Bronchial epithelial cell (primary cell): Measurements from ENCODE around the gene SGCA. TPM values are rescaled to one million over a fixed set of nuclear protein-coding genes. Genes with fewer than 3 reads are reported as not detected.

Source experiments
- DNase-seq: peaks from one replicate; pipeline ENCODE4 v3.0.0-alpha.2; 2010; ENCODE audit warnings: low read depth
- FAIRE-seq: peaks from 2 replicates; lab custom pipeline; 2011; peaks lifted over from hg19 to GRCh38; lab: Jason Lieb, UNC
- H3K27me3 ChIP-seq: 2 replicates; pipeline ENCODE4 v1.5.1; 2011; ENCODE audit warnings: low read length; ENCODE audit not compliant: control insufficient read depth, insufficient read depth
- H3K36me3 ChIP-seq: 2 replicates; pipeline ENCODE4 v1.5.1; 2011; ENCODE audit warnings: low read length; ENCODE audit not compliant: control insufficient read depth, insufficient read depth
- H3K4me3 ChIP-seq: 2 replicates; pipeline ENCODE4 v1.5.1; 2011; ENCODE audit warnings: mild to moderate bottlenecking, low read depth, low read length, control low read depth
- CTCF ChIP-seq: IDR thresholded peaks from 2 replicates; pipeline ENCODE4 v1.5.1; 2011; ENCODE audit warnings: mild to moderate bottlenecking, moderate library complexity, low read length, control low read depth, inconsistent platforms; ENCODE audit not compliant: insufficient read depth, severe bottlenecking
- total RNA-seq: library from RNA; depleted of rRNA; stranded (reverse); fragments of >200 nt; gene quantifications from 2 replicates; pipeline ENCODE4 v1.2.1, GENCODE V29; 2014

Gene SGCA
- total RNA-seq, 1 donor from 2014 or later = not detected

DNA sequence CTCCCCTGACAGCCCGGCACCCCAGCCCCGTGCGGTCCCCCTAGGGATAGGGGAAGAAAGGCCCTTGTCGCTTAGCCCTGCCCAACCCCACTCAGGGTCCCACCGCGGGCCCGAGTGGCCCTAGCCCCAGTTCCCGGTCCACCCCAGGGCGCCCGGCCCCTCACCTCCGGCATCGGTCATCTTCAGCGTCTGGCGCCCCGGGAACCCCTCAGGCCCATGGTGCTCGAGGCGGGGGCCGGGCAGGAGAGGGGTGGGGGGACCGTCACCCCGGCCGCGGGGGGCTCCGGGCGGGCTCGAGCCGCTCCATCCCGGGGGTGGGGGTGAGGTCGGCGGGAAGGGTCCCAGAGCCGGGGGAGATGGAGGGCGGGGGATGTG lies 36.5 kb upstream of the SGCA start:
- no peak for FAIRE-seq
- H3K36me3 ChIP-seq = peaks cover 1% of the 10 kb centered on the region
- no peak for DNase-seq
- no peak for TF ChIP-seq CTCF
- H3K27me3 ChIP-seq = no peaks in the 10 kb centered on the region
- no peak overlapping the region for H3K4me3 ChIP-seq

- Histone ChIP-seq H3K27me3 (no peaks in the 10 kb centered on the region), H3K36me3 (peaks cover 3% of the 10 kb centered on the region), H3K4me3 (peak within 1 kb of the TSS; percentile 33)
- FAIRE-seq = no peak
- no peak for TF ChIP-seq CTCF
- DNase-seq = no peak
Observed at GRCh38 chr17:50129728-50130558, 35.9 kb upstream of the SGCA start, which contains the start of gene SAMD14. Gene SAMD14 (minus strand): TSS chr17:50130160. CDS start chr17:50124959, 5,201 bp downstream.

DNA sequence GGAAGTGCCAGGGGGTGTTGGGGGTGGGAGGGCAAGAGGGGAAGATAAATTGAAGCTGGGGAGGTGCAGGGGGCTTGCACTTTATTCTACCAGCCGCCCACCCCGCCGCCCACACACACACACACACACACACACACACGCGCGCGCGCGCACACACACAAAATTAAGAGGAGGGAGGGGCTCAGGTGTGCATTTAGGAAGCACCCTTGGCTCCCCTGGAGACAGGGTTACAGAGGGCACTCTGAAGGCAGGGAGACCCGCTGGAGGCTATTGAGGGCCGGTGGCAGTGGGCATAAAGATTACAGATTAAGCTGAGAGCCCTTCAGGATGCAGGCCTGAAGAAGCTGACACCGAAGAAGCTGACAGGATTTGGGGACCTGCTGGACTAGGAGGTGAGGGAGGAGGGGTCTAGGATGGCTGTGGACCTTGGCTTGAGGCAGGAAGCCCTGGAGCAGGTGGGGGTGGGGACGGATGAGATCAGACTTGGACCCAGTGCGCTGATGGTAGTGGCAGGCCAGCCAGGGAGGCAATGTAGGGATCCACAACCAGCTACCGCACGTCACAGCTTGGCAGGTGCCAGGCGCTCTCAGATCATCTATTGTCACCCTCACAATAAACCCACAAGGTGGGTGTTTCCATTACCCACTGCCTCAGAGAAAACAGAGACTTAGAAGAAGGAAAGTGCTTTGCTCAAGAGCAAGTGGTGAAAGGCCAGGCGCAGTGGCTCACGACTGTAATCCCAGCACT lies 35.1 kb upstream of the SGCA start:
- DNase-seq (no peak), FAIRE-seq (no peak)
- H3K36me3 ChIP-seq = peaks cover 6% of the 10 kb centered on the region
- no peaks in the 10 kb centered on the region for H3K27me3 ChIP-seq
- no peak for TF ChIP-seq CTCF
- H3K4me3 ChIP-seq = peak overlapping the region; percentile 33

DNA sequence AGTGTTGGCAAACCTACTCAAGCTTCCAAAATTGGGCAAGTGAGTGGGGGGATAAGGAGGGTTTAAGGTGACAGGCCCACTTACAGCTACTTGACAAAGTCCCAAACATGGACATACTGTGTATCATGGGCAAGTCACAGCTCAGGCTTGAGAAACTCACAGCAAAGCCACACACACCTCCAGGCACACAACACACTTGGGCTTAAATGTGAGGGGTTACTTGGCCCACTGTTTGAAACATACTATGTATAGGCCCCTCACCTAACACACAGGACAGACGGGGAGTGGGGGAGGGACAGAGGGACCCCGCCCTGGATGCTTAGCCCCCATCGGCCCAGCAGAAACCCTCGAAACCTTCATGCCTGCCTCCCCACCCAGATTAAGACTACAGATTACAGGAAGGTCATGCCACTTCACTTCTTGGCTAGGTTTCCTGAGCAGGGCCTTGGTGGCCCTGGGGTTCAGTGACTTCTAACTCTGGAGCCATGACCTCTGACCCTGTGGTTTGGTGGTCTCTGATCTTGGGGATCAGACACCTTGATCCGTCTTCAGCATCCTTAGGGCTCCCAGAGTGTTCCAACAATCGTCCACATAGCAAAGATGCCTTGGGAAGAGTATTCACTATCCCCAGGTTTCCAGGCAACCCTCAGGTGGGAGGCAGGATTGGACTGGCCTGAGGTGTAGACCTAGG lies 33.6 kb upstream of the SGCA start:
- FAIRE-seq (peak; percentile 43), DNase-seq (no peak)
- peaks cover 18% of the 10 kb centered on the region for H3K36me3 ChIP-seq
- H3K27me3 ChIP-seq = no peaks in the 10 kb centered on the region
- no peak for TF ChIP-seq CTCF
- no peak overlapping the region for H3K4me3 ChIP-seq

GRCh38 chr17:50133028-50133768 lies 32.6 kb upstream of the SGCA start:
- no peak for FAIRE-seq
- DNase-seq = no peak
- Histone ChIP-seq H3K27me3 (no peaks in the 10 kb centered on the region), H3K4me3 (no peak overlapping the region), H3K36me3 (peaks cover 24% of the 10 kb centered on the region)
- no peak for TF ChIP-seq CTCF
